Breast epithelium (tissue), 4 donors: ENCODE results near the gene ADORA2B. TPM values are rescaled to one million over a fixed set of nuclear protein-coding genes. Genes with fewer than 3 reads are reported as not detected.

Source experiments
- DNase-seq, 2 donors: peaks; one replicate each; pipeline ENCODE4 v3.0.0-alpha.2; 2019; ENCODE audit warnings: low spot score in 2 of 2
- H3K27ac ChIP-seq, 2 donors: fragments of 200-600 bp; sonication (generic) in 1 of 2; one replicate each; pipeline ENCODE4 v1.5.1; 2016 to 2019; ENCODE audit warnings: mild to moderate bottlenecking in 1 of 2
- H3K27me3 ChIP-seq, 2 donors: fragments of 200-600 bp; sonication (generic) in 1 of 2; one replicate each; pipeline versions ENCODE4 v1.5.1 to v1.6.0; 2017 to 2019; ENCODE audit warnings: control low read depth in 1 of 2, mild to moderate bottlenecking in 1 of 2
- H3K36me3 ChIP-seq: fragments of 200-600 bp; one replicate; pipeline ENCODE4 v1.5.1; 2019
- H3K4me1 ChIP-seq, 2 donors: fragments of 200-600 bp; sonication (generic); one replicate each; pipeline ENCODE4 v1.5.1; 2016 to 2019; ENCODE audit warnings: control low read depth in 1 of 2
- H3K4me3 ChIP-seq, 3 donors: fragments of 200-600 bp; sonication (generic); 1 replicate in 2 of 3; 2 replicates in 1 of 3; pipeline ENCODE4 v1.5.1; 2016 to 2019; ENCODE audit warnings: mild to moderate bottlenecking in 3 of 3, moderate library complexity in 2 of 3
- H3K9me3 ChIP-seq, 2 donors: fragments of 200-600 bp; sonication (generic) in 1 of 2; one replicate each; pipeline ENCODE4 v1.5.1; 2016 to 2019; ENCODE audit warnings: control low read depth in 1 of 2
- POLR2A ChIP-seq: fragments of 450-650 bp; IDR thresholded peaks from one replicate; pipeline ENCODE4 v1.6.1; 2016; ENCODE audit warnings: antibody characterized with exemption, mild to moderate bottlenecking, moderate library complexity
- POLR2AphosphoS5 ChIP-seq, 3 donors: sonication (generic); formaldehyde crosslinking; IDR thresholded peaks; one replicate each; pipeline ENCODE4 v1.6.1; 2017; ENCODE audit warnings: antibody characterized with exemption in 3 of 3
- intact Hi-C: fragments of 100-400 bp; cut with DNase I; formaldehyde crosslinking; loops from one replicate; pipeline ENCODE4 v1.15.1; 2023; ENCODE audit warnings: low total_unique reads
- total RNA-seq, 3 donors: library from RNA; depleted of rRNA; stranded (reverse); fragments of >200 nt; gene quantifications; one replicate each; pipeline ENCODE4 v1.1.0, GENCODE V29; 2016
- TF ChIP-seq, protein P1 (sequence below), 3 donors: fragments of 450-650 bp; IDR thresholded peaks; one replicate each; pipeline ENCODE4 v1.5.1; 2016 to 2017; ENCODE audit warnings: antibody characterized with exemption in 3 of 3, mild to moderate bottlenecking in 3 of 3, moderate library complexity in 3 of 3

The ADORA2B gene
- total RNA-seq, 3 donors from 2014 or later: 0.48 to 5.6 (median 4.9) TPM

DNA sequence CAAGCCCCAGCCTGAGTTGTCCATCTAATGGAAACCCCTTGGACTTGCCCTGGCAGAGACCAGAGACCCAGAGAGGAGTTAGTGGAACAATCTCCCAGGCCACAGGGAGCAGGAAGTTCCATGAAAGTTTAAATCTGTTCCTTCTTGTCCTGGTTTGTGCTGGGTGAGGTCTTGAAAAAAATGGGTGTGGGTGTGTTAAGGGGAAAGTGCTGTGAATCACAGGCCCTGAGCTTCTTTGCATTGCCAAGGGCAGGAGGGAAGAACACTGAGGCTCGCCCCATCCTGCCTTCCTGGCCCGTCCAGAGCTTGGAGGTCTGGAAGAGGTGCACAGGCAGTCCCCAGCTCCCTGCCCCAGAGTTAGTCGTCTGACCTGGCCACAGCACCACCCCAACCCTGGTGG lies 2.3 kb downstream of the ADORA2B start:
- TF ChIP-seq, protein P1, sequence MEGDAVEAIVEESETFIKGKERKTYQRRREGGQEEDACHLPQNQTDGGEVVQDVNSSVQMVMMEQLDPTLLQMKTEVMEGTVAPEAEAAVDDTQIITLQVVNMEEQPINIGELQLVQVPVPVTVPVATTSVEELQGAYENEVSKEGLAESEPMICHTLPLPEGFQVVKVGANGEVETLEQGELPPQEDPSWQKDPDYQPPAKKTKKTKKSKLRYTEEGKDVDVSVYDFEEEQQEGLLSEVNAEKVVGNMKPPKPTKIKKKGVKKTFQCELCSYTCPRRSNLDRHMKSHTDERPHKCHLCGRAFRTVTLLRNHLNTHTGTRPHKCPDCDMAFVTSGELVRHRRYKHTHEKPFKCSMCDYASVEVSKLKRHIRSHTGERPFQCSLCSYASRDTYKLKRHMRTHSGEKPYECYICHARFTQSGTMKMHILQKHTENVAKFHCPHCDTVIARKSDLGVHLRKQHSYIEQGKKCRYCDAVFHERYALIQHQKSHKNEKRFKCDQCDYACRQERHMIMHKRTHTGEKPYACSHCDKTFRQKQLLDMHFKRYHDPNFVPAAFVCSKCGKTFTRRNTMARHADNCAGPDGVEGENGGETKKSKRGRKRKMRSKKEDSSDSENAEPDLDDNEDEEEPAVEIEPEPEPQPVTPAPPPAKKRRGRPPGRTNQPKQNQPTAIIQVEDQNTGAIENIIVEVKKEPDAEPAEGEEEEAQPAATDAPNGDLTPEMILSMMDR (IDR thresholded peaks at IDR 0.05): no peak
- TF ChIP-seq POLR2AphosphoS5 (IDR thresholded peaks at IDR 0.05): no peak
- no peak for TF ChIP-seq POLR2A
- intact Hi-C loops: no loop called here
- H3K27me3 ChIP-seq: no peaks in the 10 kb centered on the region
- DNase-seq: no peak
- H3K9me3 ChIP-seq: no peaks in the 10 kb centered on the region
- H3K27ac ChIP-seq: peak overlapping the region; percentile 48 to 54
- H3K36me3 ChIP-seq: no peaks in the 10 kb centered on the region
- no peak overlapping the region for H3K4me3 ChIP-seq
- H3K4me1 ChIP-seq: no peaks in the 10 kb centered on the region

DNA sequence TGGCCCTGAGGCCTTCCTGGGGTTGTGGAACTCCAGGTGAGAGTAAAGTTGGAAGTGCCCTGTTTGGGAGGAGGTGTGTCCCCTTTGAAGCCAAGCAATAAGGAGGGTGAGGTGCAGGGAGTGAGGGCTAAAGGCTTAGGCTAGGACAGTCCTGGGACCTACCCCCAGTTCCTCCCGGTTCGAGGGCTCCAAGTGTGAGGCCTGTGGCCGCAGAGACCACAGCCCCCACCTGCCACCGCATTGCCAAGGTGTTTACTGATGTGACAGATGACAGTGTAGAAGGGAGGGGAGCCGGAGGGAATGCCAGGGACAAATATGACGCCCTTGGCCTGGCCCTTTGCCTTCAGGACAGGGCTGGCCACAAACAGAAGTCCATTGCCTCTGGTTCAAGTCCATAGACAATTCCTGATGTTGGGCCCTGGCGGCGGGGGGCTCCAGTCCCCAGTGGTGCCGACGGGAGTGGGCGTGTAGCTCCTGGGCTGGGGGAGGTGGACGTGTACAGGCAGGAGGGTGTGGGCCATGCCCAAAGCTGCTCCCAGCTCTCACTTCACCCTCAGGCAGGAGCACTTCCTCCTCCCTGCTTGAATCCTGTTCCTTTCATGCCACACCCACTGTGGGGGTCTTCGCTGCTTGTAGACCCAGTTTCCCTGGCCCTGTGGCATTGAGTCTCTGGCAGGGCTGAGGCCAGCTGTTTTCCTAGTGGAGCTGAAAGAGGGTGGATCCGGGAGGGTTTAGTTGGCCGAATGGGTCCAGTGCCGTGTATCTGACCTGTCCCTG lies 3.2 kb downstream of the ADORA2B start:
- Histone ChIP-seq H3K27ac (peak overlapping the region; percentile 48 to 54), H3K36me3 (no peaks in the 10 kb centered on the region), H3K9me3 (no peaks in the 10 kb centered on the region), H3K4me1 (no peaks in the 10 kb centered on the region), H3K4me3 (no peak overlapping the region), H3K27me3 (no peaks in the 10 kb centered on the region)
- DNase-seq: no peak
- intact Hi-C loops: no loop called here
- TF ChIP-seq POLR2AphosphoS5 (IDR thresholded peaks at IDR 0.05) (no peak), POLR2A (no peak)
- TF ChIP-seq, protein P1 (IDR thresholded peaks at IDR 0.05): no peak

DNA sequence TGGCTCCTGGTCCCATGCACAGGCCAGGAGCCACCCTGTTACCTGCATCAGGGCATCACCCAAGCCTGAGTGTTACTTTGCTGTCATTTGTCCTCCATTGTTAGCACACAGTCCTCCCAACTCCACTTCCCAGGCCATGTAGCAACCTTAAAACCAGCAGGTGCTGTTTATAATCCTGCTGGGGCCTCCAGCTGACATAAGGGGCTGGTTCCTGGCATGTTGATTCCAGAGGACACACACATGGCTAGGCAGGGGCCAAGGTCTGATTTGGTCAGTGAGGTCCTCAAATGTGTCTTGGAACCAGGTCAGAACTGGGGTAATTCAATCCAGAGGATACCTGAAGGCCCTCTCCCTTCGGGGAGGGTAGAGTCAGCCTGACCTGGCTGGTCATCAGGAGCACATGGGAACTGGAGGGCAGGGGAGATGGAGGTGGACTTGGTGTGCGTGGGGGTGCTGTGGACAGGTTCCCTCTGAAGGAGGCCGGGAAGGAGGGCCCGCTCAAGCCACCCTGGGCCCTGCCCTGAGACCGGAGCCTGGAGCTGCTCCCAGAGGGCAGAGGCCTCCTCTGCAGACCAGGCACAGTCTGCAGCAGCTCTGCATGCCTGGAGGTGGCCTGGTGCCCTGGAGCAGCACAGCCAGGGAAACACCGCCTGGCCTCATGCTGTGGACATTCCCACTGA lies 6.6 kb downstream of the ADORA2B start:
- no peaks in the 10 kb centered on the region for H3K9me3 ChIP-seq
- no peak overlapping the region for H3K27ac ChIP-seq
- no peaks in the 10 kb centered on the region for H3K4me1 ChIP-seq
- H3K4me3 ChIP-seq: no peak overlapping the region
- no peak for TF ChIP-seq POLR2A
- TF ChIP-seq, protein P1 (IDR thresholded peaks at IDR 0.05): no peak
- no peak for TF ChIP-seq POLR2AphosphoS5 (IDR thresholded peaks at IDR 0.05)
- DNase-seq: no peak
- H3K36me3 ChIP-seq: no peaks in the 10 kb centered on the region
- no peaks in the 10 kb centered on the region for H3K27me3 ChIP-seq
- intact Hi-C loops: no loop called here

DNA sequence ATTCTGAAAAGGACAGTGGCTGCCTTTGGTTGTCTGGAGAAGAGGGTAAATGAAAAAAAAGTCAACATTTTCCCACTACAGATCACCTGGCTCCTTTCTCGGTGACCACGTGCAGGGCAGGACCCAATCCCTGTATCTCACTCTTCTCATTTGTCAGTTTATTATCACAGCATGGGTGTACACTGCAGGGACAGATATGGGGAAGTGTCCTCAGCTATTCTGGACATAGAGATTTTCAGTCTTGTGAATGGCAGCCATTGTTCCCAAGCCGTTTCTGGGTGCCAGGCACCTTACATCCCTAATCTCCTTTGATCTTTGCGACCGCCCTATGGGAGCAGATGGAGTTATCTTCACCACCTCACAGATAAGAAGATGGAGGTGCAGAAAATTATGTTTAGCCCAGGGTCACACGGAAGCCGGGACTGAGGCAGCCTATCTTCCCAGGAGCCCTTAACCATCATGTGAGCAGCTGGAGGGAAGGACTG lies 7.2 kb downstream of the ADORA2B start:
- TF ChIP-seq POLR2AphosphoS5 (IDR thresholded peaks at IDR 0.05) (no peak), POLR2A (no peak)
- TF ChIP-seq, protein P1 (IDR thresholded peaks at IDR 0.05): no peak
- DNase-seq: no peak
- H3K27me3 ChIP-seq: no peaks in the 10 kb centered on the region
- H3K4me3 ChIP-seq: no peak overlapping the region
- no peaks in the 10 kb centered on the region for H3K9me3 ChIP-seq
- H3K27ac ChIP-seq: no peak overlapping the region
- intact Hi-C loops: no loop called here
- H3K36me3 ChIP-seq: no peaks in the 10 kb centered on the region
- H3K4me1 ChIP-seq: no peaks in the 10 kb centered on the region
